ENCODE measurements around the gene PHAX. TPM values are rescaled to one million over a fixed set of nuclear protein-coding genes. Genes with fewer than 3 reads are reported as not detected.
A peak's percentile ranks its signal among the peaks of the same experiment; 100 is the strongest.

The PHAX gene
- total and polyA plus RNA-seq, 10 of the 15 experiments (the other 5 are each of a cell fraction or from before 2014, with no cell fraction given) = 28.2 to 88.7 (median 60.3) TPM

GRCh38 chr5:126645132-126645531 is 44.4 kb downstream of the PHAX start:
- no peak for DNase-seq (ENCODE audit: low read depth, low spot score)
- no peaks in the 10 kb centered on the region for H4K20me1 ChIP-seq (ENCODE audit: control insufficient read depth, insufficient read depth)
- intact Hi-C loops (cut with micrococcal nuclease; ENCODE audit: unreplicated experiment) = no loop called here
- no peaks in the 10 kb centered on the region for H3K36me3 ChIP-seq (ENCODE audit: control insufficient read depth in 2 of 2, insufficient read depth in 2 of 2, low read length in 1 of 2)
- H3K4me2 ChIP-seq (ENCODE audit: control insufficient read depth, insufficient read depth) = no peak overlapping the region
- ChIA-PET CTCF (interaction anchor here (1.1 kb wide), 1 partner anchor 10 kb away, joined by 4 read pairs; no protein-coding TSS in a partner anchor), POLR2A (no interaction called here), RAD21 (ENCODE audit: unreplicated experiment) (no interaction called here), SMC1A (ENCODE audit: uncharacterized antibody, unreplicated experiment) (no interaction called here)
- H3K79me2 ChIP-seq (ENCODE audit: control insufficient read depth, insufficient read depth, low read length) = no peaks in the 10 kb centered on the region
- TF ChIP-seq MTA3 (IDR thresholded peaks at IDR 0.05; ENCODE audit: borderline replicate concordance, low read length) (no peak), YBX1 (IDR thresholded peaks at IDR 0.05) (no peak), CBX5 (IDR thresholded peaks at IDR 0.05; ENCODE audit: low read depth) (peak; percentile 89; the same call in 1 of the 2 replicates), NR2F1 (conservative IDR thresholded peaks at IDR 0.05) (no peak), ZBED1 (IDR thresholded peaks at IDR 0.05; ENCODE audit: borderline replicate concordance) (no peak), IKZF1 (conservative IDR thresholded peaks at IDR 0.05) (no peak)
- H3K27ac ChIP-seq (ENCODE audit: control insufficient read depth, insufficient read depth) = no peak overlapping the region
- H3K9ac ChIP-seq (ENCODE audit: control insufficient read depth, insufficient read depth, low read length) = no peak overlapping the region
- H3K9me3 ChIP-seq (replicated peaks; ENCODE audit: control insufficient read depth, insufficient read depth, low read length) = no peaks in the 10 kb centered on the region; the same call in none of the 3 replicates
- no peak for FAIRE-seq
- H3K4me3 ChIP-seq = no peak overlapping the region
- no peak overlapping the region for H2AFZ ChIP-seq (ENCODE audit: control insufficient read depth, low read depth, low read length)
- no peaks in the 10 kb centered on the region for H3K27me3 ChIP-seq (replicated peaks in 1 of 2; ENCODE audit: control insufficient read depth in 2 of 2, insufficient read depth in 2 of 2, low read length in 1 of 2)
- no TSS peak for BruUV-seq (replicated peaks)
- H3K4me1 ChIP-seq (ENCODE audit: control insufficient read depth, insufficient read depth, low read length) = no peaks in the 10 kb centered on the region
- in situ Hi-C loops (cut with MboI) = no loop called here
- ATAC-seq = no peak
- WGBS (ENCODE audit: insufficient coverage, insufficient replicate concordance, low lambda C conversion rate, missing lambda C conversion rate) = 75% methylated on average over 1 of the region's 1 CpG

GRCh38 chr5:126647071-126647470 is 46.3 kb downstream of the PHAX start:
- FAIRE-seq = no peak
- DNase-seq (ENCODE audit: low read depth, low spot score) = no peak
- no peak for TF ChIP-seq MAX (IDR thresholded peaks at IDR 0.05; ENCODE audit: low read depth, low read length)
- TF ChIP-seq NRF1 (conservative IDR thresholded peaks at IDR 0.05; ENCODE audit: low read depth, low read length) = no peak
- no peak for TF ChIP-seq SMAD1 (IDR thresholded peaks at IDR 0.05; ENCODE audit: low read depth, partially characterized antibody)
- no peak for TF ChIP-seq JUND (IDR thresholded peaks at IDR 0.05; ENCODE audit: low read depth, low read length)
- no peak for TF ChIP-seq SRF (IDR thresholded peaks at IDR 0.05; ENCODE audit: low read depth in 2 of 2, low read length in 2 of 2)
- no peak for TF ChIP-seq BHLHE40 (IDR thresholded peaks at IDR 0.05; ENCODE audit: borderline replicate concordance in 1 of 2, low read depth in 2 of 2, low read length in 1 of 2)
- TF ChIP-seq CBX3 (IDR thresholded peaks at IDR 0.05; ENCODE audit: borderline replicate concordance, low read depth) = no peak
- TF ChIP-seq SPI1 (IDR thresholded peaks at IDR 0.05; ENCODE audit: borderline replicate concordance, insufficient read depth, low read depth, low read length) = no peak
- no peak for TF ChIP-seq ATF2 (IDR thresholded peaks at IDR 0.05; ENCODE audit: low read length)
- TF ChIP-seq PML (IDR thresholded peaks at IDR 0.05; ENCODE audit: low read length) = no peak
- TF ChIP-seq ZNF207 (IDR thresholded peaks at IDR 0.05; ENCODE audit: borderline replicate concordance) = no peak
- TF ChIP-seq HDGF (IDR thresholded peaks at IDR 0.05) = no peak

More at GRCh38 chr5:126647071-126647470, 46.3 kb downstream of the PHAX start:
- H3K79me2 ChIP-seq (ENCODE audit: control insufficient read depth, insufficient read depth, low read length) = no peaks in the 10 kb centered on the region
- no TSS peak for BruUV-seq (replicated peaks)
- ChIA-PET POLR2A (interaction anchor here (0.6 kb wide), 2 partner anchors 105 to 122 kb away, joined by 3 read pairs; no protein-coding TSS in a partner anchor), CTCF (interaction anchor here (0.8 kb wide), 1 partner anchor 667 kb away, joined by 3 read pairs; no protein-coding TSS in a partner anchor), SMC1A (ENCODE audit: uncharacterized antibody, unreplicated experiment) (no interaction called here), RAD21 (ENCODE audit: unreplicated experiment) (no interaction called here)
- intact Hi-C loops (cut with micrococcal nuclease; ENCODE audit: unreplicated experiment) = no loop called here
- in situ Hi-C loops (cut with MboI) = no loop called here
- no peak overlapping the region for H3K9ac ChIP-seq (ENCODE audit: control insufficient read depth, insufficient read depth, low read length)
- ATAC-seq = no peak
- H3K9me3 ChIP-seq (replicated peaks; ENCODE audit: control insufficient read depth, insufficient read depth, low read length) = no peaks in the 10 kb centered on the region; the same call in none of the 3 replicates
- H3K36me3 ChIP-seq (ENCODE audit: control insufficient read depth in 2 of 2, insufficient read depth in 2 of 2, low read length in 1 of 2) = no peaks in the 10 kb centered on the region
- no peak overlapping the region for H3K4me3 ChIP-seq
- no peaks in the 10 kb centered on the region for H3K27me3 ChIP-seq (replicated peaks in 1 of 2; ENCODE audit: control insufficient read depth in 2 of 2, insufficient read depth in 2 of 2, low read length in 1 of 2)
- no peaks in the 10 kb centered on the region for H4K20me1 ChIP-seq (ENCODE audit: control insufficient read depth, insufficient read depth)
- H3K4me2 ChIP-seq (ENCODE audit: control insufficient read depth, insufficient read depth) = no peak overlapping the region
- no peaks in the 10 kb centered on the region for H3K4me1 ChIP-seq (ENCODE audit: control insufficient read depth, insufficient read depth, low read length)
- H3K27ac ChIP-seq (ENCODE audit: control insufficient read depth, insufficient read depth) = no peak overlapping the region
- H2AFZ ChIP-seq (ENCODE audit: control insufficient read depth, low read depth, low read length) = no peak overlapping the region

All from GM12878 (cell line).